Natural killer cell treated with Interleukin-12 subunit alpha and Interleukin-12 subunit beta and Interleukin-15 and Interleukin-18, amount 100 ng/mL, for 72 hours (primary cell): Measurements from ENCODE around the gene PPP1R9A. TPM values are rescaled to one million over a fixed set of nuclear protein-coding genes. Genes with fewer than 3 reads are reported as not detected.
A peak's percentile ranks its signal among the peaks of the same experiment; 100 is the strongest.

Experiments used
- ATAC-seq, 2 donors: fragments of 150-1000 bp; cut with Tn5 transposase in 1 of 2; sonication (Bioruptor Pico), chemical (Tn5 transposase) in 1 of 2; 2 replicates each; pipeline ENCODE4 v1.10.0; 2021
- DNase-seq: peaks from one replicate; pipeline ENCODE4 v3.0.0; 2022; ENCODE audit warnings: low spot score
- H3K27ac Mint-ChIP-seq, 2 donors: 1 replicate in 1 of 2; 2 replicates in 1 of 2; pipeline ENCODE4 v1.8.0; 2022; ENCODE audit warnings: mixed read lengths in 2 of 2, mild to moderate bottlenecking in 1 of 2, moderate library complexity in 1 of 2
- H3K27me3 Mint-ChIP-seq, 2 donors: 1 replicate in 1 of 2; 2 replicates in 1 of 2; pipeline ENCODE4 v1.8.0; 2022; ENCODE audit warnings: mixed read lengths in 2 of 2
- H3K36me3 Mint-ChIP-seq: one replicate; pipeline ENCODE4 v1.8.0; 2022; ENCODE audit warnings: mixed read lengths
- H3K4me1 Mint-ChIP-seq, 2 donors: 1 replicate in 1 of 2; 2 replicates in 1 of 2; pipeline ENCODE4 v1.8.0; 2022; ENCODE audit warnings: low read depth in 2 of 2, mixed read lengths in 2 of 2, mild to moderate bottlenecking in 1 of 2
- H3K4me3 Mint-ChIP-seq: one replicate; pipeline ENCODE4 v1.8.0; 2022; ENCODE audit warnings: mixed read lengths
- H3K9me3 Mint-ChIP-seq: 2 replicates; pipeline ENCODE4 v1.8.0; 2022; ENCODE audit warnings: mixed read lengths
- total RNA-seq, 2 donors: library from RNA; stranded (reverse); gene quantifications; one replicate each; pipeline ENCODE4 v1.2.3, GENCODE V29; 2022

Gene PPP1R9A
- total RNA-seq, 2 donors from 2014 or later, result 0.69 to 1.8 TPM

DNA sequence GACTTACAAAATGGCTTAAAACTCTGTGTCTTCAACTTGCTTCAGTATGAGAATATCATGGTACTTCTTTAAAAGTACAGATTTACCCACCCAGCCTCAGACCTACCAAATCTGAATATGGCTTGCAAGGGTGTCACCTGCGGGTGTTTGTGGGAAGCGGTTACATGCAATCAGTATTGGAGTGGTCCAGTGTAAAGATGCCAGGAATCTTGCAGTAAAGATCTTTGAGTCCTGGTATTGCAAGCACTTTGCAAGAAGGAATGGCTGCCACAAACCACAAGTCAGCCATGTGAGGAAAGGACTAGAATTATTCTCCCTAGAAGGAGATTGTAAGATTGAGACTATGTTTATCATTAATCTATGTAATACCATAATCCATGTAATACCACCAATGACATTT lies 301.9 kb downstream of the PPP1R9A start:
- Mint-ChIP-seq H3K36me3 (no peaks in the 10 kb centered on the region), H3K27ac (no peak overlapping the region), H3K9me3 (peaks cover 5% of the 10 kb centered on the region), H3K4me1 (no peaks in the 10 kb centered on the region), H3K4me3 (no peak overlapping the region), H3K27me3 (peaks cover 0 to 8% of the 10 kb centered on the region in 2 donors)
- DNase-seq (no peak), ATAC-seq (no peak)

DNA sequence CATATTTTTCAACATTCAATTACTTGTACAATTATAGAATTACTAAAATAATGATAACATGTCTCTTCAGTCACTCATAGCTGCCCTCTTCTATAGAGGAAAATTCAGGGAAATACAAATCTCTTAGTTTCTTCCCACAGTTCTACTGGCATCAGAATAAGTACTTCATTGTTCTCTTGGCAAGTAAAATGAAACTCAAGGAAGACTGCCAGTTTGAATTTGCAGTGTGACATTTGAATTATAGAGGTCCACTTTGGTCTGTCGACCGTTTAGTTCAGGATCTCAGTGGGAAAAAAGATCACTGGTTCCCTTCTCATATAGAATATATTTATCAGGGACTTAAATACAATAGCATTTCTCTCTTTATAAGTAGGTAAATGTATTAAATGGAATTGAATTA lies 302.4 kb downstream of the PPP1R9A start:
- DNase-seq (no peak), ATAC-seq (no peak)
- peaks cover 0 to 4% of the 10 kb centered on the region in 2 donors for H3K27me3 Mint-ChIP-seq
- no peak overlapping the region for H3K4me3 Mint-ChIP-seq
- H3K4me1 Mint-ChIP-seq, result no peaks in the 10 kb centered on the region
- H3K9me3 Mint-ChIP-seq, result peaks cover 2% of the 10 kb centered on the region
- no peak overlapping the region for H3K27ac Mint-ChIP-seq
- no peaks in the 10 kb centered on the region for H3K36me3 Mint-ChIP-seq

DNA sequence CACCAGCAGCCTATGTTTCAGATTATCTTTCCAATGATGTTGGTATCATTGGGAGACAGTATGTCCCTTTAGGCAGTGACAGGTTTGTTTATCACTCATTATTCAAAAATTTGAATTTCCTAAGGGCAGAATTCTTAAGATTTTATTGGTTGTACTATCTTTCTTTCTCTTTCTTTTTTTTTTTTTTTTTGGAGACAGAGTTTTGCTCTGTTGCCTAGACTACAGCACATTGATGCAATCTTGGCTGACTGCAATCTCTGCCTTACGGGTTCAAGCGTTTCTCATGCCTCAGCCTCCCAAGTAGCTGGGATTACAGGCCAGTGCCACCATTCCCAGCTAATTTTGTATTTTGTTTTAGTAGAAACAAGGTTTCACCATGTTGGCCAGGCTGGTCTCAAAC lies 305.8 kb downstream of the PPP1R9A start:
- DNase-seq (no peak), ATAC-seq (no peak)
- Mint-ChIP-seq H3K27me3 (no peaks in the 10 kb centered on the region), H3K4me3 (no peak overlapping the region), H3K4me1 (no peaks in the 10 kb centered on the region), H3K36me3 (no peaks in the 10 kb centered on the region), H3K27ac (no peak overlapping the region), H3K9me3 (peaks cover 3% of the 10 kb centered on the region)

DNA sequence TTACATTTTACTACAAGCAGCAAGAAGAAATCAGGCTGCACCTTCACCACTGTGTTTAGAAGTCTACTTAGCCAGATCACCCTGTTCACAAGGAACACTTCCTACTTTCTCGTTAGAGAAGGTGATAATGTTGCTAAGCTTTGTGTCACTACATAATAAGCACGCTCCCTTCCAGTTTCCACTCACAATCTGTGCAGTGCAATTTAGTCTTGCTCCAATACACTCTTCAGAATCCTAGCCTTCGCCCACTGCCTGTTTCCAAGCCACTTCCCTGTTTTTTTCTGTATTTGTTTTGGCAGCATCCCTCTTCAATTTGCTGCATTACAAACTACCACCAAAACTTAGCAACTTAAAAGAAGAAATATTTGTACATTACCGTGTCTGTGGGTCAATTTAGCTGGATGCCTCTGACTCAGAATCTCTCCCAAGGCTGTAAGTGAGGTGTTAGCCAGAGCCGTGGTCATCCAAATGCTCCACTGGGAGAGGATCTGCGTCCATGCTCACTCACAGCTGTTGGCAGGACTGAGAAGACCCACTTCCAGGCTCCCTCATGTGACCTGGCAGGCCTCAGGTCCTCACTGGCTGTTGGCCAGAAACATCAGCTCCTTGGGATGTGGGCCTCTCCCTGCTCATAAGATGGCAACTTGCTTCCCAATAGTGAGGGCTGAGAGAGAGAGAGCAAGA lies 306.6 kb downstream of the PPP1R9A start:
- Mint-ChIP-seq H3K27ac (no peak overlapping the region), H3K36me3 (no peaks in the 10 kb centered on the region), H3K4me3 (no peak overlapping the region), H3K27me3 (no peaks in the 10 kb centered on the region), H3K9me3 (peaks cover 3% of the 10 kb centered on the region), H3K4me1 (no peaks in the 10 kb centered on the region)
- ATAC-seq (no peak), DNase-seq (no peak)

DNA sequence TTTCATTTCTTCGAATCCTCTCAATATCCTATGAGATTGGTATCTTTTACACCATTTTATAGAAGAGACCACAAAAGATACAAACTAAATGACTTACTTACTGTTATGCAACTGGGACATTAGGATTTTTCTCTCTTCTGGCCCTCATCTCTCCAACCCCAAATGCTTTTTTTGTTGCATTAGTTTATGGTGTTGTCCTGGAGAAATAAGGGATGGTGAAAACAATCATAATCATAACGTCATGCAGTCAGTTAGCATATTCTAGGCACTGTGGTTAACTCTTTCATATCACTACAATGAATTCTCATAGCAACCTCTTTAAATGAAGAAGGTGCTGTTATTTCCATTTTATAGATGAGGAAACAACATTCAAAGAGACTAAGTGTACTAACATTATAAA lies 312.3 kb downstream of the PPP1R9A start:
- peaks cover 3% of the 10 kb centered on the region for H3K9me3 Mint-ChIP-seq
- H3K36me3 Mint-ChIP-seq, result no peaks in the 10 kb centered on the region
- no peak for ATAC-seq
- H3K4me3 Mint-ChIP-seq, result no peak overlapping the region
- DNase-seq, result no peak
- no peak overlapping the region for H3K27ac Mint-ChIP-seq
- H3K4me1 Mint-ChIP-seq, result no peaks in the 10 kb centered on the region
- peaks cover 0 to 7% of the 10 kb centered on the region in 2 donors for H3K27me3 Mint-ChIP-seq

DNA sequence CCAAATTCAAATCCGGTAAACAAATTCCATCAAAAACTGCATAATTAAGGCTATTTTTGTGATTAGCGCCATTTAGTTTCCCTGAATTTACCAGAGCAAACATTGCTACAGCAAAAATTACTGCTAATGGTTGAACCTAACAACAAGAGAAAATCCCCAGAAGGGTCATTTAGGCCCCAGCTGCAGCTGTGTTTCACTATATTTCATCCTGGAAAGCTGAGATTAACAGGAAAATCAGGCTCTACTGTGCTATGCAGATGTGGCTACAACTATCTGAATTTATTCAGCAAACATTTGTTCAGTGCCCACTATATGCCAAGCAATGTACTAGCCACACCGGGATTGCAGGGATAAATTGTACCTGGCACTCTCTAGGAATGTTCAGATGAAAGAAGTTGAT lies 312.9 kb downstream of the PPP1R9A start:
- H3K4me3 Mint-ChIP-seq, result no peak overlapping the region
- DNase-seq, result no peak

DNA sequence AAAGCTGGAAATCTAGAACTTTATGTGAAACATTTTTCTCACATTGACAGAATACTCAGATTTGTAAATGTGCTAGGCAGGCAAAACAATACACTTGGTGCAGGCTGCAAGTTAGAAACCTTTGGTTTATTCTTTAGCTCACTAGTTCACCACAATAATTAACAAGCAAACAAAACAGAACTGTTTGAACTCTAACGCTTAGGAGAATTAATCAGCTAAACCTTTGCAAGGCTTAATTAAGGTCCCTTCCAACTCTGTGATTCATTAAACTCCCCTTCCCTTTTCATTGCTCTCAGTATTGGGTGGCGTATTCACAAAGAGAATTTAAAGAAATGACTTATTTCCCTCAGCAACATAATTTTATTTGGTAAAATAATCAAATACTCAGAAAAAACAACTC lies 317.9 kb downstream of the PPP1R9A start:
- Mint-ChIP-seq H3K4me1 (no peaks in the 10 kb centered on the region), H3K9me3 (peaks cover 2% of the 10 kb centered on the region), H3K27ac (no peak overlapping the region), H3K36me3 (no peaks in the 10 kb centered on the region), H3K4me3 (no peak overlapping the region), H3K27me3 (peaks cover 0 to 7% of the 10 kb centered on the region in 2 donors)
- no peak for DNase-seq
- no peak for ATAC-seq

More for the DNA sequence above, 312.9 kb downstream of the PPP1R9A start:
- Mint-ChIP-seq H3K36me3 (no peaks in the 10 kb centered on the region), H3K27me3 (peaks cover 0 to 7% of the 10 kb centered on the region in 2 donors), H3K4me1 (no peaks in the 10 kb centered on the region), H3K9me3 (peaks cover 3% of the 10 kb centered on the region), H3K27ac (no peak overlapping the region)
- no peak for ATAC-seq

DNA sequence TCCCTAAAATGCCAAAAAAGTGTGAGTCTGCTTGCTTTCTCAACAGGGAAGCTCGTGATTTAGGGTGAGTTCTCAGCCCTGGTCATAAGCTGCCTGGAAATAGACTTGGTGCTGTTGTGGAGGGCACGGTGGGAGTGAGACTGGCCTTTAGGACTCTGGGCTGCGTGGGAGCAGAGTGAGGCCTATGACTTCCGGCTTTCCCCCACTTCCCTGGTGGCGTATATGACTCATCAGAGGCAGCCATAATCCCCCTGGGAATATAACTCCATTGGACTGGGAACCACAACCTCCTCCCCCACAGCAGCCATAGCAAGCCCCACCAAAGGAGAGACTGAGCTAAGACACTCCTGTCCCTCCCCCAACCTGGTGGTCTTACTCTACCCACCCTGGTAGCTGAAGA lies 321.9 kb downstream of the PPP1R9A start:
- Mint-ChIP-seq H3K27ac (no peak overlapping the region), H3K27me3 (peaks cover 4 to 5% of the 10 kb centered on the region in 2 donors), H3K9me3 (peaks cover 6% of the 10 kb centered on the region), H3K4me3 (no peak overlapping the region), H3K36me3 (peaks cover 4% of the 10 kb centered on the region), H3K4me1 (no peaks in the 10 kb centered on the region)
- DNase-seq, result no peak
- ATAC-seq, result no peak

DNA sequence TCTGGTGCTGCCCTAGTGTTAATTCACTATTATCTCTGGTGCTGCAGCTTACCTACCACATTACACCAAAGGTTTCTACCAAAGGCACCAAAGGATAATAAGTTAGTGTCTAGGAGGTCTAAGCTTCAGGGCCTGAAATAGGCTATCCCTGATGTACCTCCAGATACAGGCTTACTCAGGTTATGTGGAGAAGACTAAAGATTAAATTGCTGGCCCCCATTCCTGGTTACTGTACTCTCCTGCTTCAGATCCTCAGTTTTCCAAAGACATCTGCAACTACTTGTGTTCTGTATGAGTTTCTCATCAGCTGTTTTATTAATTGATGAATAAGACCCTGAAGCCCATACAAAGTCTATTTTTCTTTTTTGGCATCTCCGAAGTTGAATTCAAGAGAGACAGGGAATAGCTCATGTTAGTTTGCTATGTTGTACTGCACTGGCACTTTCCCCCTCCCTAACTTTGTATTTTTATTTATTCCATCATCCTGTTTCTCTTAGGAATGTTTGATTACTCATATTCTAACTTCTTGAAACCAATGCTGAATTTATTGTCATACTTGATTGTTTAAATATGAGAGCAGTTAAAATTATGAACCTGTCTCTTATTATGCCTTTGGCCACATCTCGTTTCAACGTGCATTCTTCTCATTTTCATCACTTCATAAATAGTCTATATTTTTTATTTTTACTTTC lies 331.0 kb downstream of the PPP1R9A start:
- DNase-seq (no peak), ATAC-seq (no peak)
- H3K4me3 Mint-ChIP-seq, result no peak overlapping the region
- H3K27ac Mint-ChIP-seq, result no peak overlapping the region
- no peaks in the 10 kb centered on the region for H3K4me1 Mint-ChIP-seq
- no peaks in the 10 kb centered on the region for H3K9me3 Mint-ChIP-seq
- no peaks in the 10 kb centered on the region for H3K27me3 Mint-ChIP-seq
- H3K36me3 Mint-ChIP-seq, result no peaks in the 10 kb centered on the region

DNA sequence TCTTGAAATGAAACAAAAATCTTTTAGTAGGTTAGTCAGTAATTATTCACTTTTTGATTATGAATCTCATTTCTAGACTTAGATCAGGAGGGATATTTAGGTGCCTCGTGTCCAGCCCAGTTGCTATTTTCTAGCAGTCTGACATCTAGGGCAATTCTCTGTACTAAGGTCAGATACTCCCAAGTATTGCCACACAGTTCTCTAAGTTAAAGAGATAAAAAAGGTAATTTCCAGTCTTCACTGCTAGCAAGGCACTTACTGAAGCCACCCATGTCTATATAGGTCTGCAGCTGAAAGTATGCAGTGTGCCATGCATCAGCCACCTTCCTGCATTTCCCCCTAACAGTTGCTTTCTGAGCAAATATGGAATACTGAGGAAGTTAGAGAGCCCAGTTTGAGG lies 333.5 kb downstream of the PPP1R9A start:
- ATAC-seq (no peak), DNase-seq (no peak)
- H3K4me1 Mint-ChIP-seq, result no peaks in the 10 kb centered on the region
- peaks cover 0 to 6% of the 10 kb centered on the region in 2 donors for H3K27me3 Mint-ChIP-seq
- no peak overlapping the region for H3K27ac Mint-ChIP-seq
- no peaks in the 10 kb centered on the region for H3K36me3 Mint-ChIP-seq
- H3K9me3 Mint-ChIP-seq, result no peaks in the 10 kb centered on the region
- H3K4me3 Mint-ChIP-seq, result no peak overlapping the region

DNA sequence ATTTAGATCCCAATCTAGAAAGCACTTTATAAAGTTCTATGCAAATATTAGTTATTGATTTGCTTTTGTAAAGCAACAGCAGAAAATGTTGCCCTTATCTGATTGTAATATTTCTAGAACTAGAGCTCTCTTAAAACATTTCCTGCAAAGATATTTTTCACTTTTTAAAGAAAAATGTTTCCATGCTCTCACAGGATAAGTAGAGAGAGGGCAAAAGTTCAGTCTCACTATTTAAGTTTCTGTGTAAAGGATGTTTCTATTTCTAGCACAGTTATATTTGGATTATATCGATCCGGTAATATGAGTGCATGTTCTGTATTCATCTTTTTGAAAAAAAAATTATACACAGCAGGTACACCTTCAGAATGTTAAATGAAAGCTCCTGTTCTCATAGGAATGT lies 334.9 kb downstream of the PPP1R9A start:
- Mint-ChIP-seq H3K27me3 (peaks cover 0 to 6% of the 10 kb centered on the region in 2 donors), H3K4me1 (no peaks in the 10 kb centered on the region), H3K9me3 (no peaks in the 10 kb centered on the region), H3K27ac (no peak overlapping the region), H3K36me3 (no peaks in the 10 kb centered on the region), H3K4me3 (no peak overlapping the region)
- ATAC-seq (no peak), DNase-seq (no peak)

DNA sequence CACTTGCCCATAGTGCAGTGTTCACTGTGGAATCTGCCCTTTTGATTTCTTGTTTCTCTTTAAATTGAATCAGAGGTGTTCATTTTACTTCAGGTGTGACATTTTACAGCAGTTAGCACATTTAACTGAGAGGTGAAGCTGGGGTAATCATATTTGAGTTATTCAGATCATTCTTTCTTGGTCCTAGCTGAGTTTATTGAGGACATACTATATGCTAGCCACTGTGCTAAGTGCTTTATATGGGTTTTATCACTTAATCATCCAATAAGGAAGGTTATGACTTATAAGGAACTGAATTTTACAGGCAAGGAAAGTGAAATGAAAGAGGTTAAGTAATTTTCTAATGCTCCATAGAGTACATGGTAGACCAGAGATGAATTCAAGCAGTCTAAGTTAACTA lies 337.2 kb downstream of the PPP1R9A start:
- H3K27me3 Mint-ChIP-seq, result peaks cover 0 to 6% of the 10 kb centered on the region in 2 donors
- H3K27ac Mint-ChIP-seq, result no peak overlapping the region
- no peaks in the 10 kb centered on the region for H3K9me3 Mint-ChIP-seq

DNA sequence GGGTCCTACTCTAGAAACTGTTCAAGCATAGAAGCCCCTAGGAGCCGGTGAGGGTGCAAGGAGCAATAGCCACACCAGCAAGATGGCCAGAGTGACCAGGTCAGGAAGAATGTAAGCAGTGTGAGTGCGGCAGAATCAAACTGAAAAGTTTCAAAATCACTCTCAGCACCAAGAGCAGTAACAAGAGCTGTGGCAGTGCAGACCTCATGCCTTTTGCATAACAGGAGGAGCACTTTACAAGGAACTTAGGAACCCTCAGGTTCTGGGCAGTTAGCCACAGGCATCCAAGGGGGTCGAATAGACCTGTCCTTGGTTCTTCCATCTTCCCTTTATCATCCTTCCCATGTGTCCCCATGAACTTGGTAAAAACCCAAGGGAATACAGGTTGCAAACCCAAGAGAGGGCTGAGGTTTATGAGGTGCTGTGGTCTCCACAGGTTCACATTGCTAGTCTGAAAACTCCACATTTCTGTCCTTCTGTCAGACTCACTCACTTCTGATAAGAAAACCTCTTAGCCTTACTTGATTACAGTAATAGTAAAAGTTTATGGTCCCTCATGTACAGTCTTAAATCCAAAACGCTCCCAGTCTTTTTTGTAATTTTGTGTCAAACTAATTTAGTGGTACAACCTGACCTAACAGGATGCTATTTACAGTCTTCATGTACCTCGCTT lies 338.6 kb downstream of the PPP1R9A start:
- no peak overlapping the region for H3K27ac Mint-ChIP-seq
- H3K27me3 Mint-ChIP-seq, result peaks cover 0 to 6% of the 10 kb centered on the region in 2 donors
- H3K4me3 Mint-ChIP-seq, result no peak overlapping the region
- DNase-seq, result no peak
- no peak for ATAC-seq
- H3K36me3 Mint-ChIP-seq, result no peaks in the 10 kb centered on the region
- H3K4me1 Mint-ChIP-seq, result no peaks in the 10 kb centered on the region
- no peaks in the 10 kb centered on the region for H3K9me3 Mint-ChIP-seq

More for the DNA sequence above, 337.2 kb downstream of the PPP1R9A start:
- no peaks in the 10 kb centered on the region for H3K4me1 Mint-ChIP-seq
- H3K36me3 Mint-ChIP-seq, result no peaks in the 10 kb centered on the region
- no peak overlapping the region for H3K4me3 Mint-ChIP-seq
- DNase-seq (no peak), ATAC-seq (no peak)

DNA sequence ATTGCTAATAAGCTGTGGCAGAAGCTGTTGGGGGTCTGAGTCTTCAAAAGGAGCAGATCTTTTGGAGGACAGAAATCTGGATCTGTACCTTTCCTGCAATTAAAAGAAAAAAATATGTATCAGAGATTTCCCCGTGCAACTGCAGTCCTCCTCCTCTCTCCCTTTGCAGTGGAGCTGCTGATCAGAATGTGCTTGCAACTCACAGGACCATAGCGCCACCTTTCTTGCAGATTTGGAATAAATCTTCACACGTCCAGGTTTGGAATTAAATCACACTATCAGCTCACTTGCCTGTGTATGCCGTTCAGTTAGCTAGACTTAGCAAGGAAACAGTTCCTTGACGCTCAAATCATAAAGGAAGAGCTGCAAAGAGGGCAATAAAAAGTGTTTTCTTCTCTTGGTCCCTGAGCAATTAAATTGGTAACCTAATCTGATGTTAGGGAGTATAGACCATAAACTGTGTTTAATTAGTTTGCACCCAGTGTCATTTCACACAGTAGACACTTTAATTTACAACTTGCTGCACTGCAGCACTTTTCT lies 339.5 kb downstream of the PPP1R9A start:
- Mint-ChIP-seq H3K4me1 (no peaks in the 10 kb centered on the region), H3K27me3 (peaks cover 0 to 6% of the 10 kb centered on the region in 2 donors), H3K36me3 (no peaks in the 10 kb centered on the region), H3K9me3 (no peaks in the 10 kb centered on the region), H3K27ac (no peak overlapping the region), H3K4me3 (no peak overlapping the region)
- DNase-seq (peak; percentile 64), ATAC-seq (no peak)
